ENCODE measurements around the gene BGN.

- no peak for TF ChIP-seq POLR2A (IDR thresholded peaks at IDR 0.05)
- TF ChIP-seq CTCF (IDR thresholded peaks at IDR 0.05 in 8 of 11, conservative IDR thresholded peaks at IDR 0.05 in 3 of 11): no peak
- no peak for TF ChIP-seq POLR2AphosphoS5 (IDR thresholded peaks at IDR 0.05)
Observed at GRCh38 chrX:153475751-153476281, 19.0 kb upstream of the BGN start.

Measured in spleen (tissue), 7 donors.